Measurements from ENCODE around the gene ATOX1. TPM values are rescaled to one million over a fixed set of nuclear protein-coding genes. Genes with fewer than 3 reads are reported as not detected.

ATOX1 gene
- total RNA-seq, 1 donor from 2014 or later: 26.9 TPM

- TF ChIP-seq, protein P1, sequence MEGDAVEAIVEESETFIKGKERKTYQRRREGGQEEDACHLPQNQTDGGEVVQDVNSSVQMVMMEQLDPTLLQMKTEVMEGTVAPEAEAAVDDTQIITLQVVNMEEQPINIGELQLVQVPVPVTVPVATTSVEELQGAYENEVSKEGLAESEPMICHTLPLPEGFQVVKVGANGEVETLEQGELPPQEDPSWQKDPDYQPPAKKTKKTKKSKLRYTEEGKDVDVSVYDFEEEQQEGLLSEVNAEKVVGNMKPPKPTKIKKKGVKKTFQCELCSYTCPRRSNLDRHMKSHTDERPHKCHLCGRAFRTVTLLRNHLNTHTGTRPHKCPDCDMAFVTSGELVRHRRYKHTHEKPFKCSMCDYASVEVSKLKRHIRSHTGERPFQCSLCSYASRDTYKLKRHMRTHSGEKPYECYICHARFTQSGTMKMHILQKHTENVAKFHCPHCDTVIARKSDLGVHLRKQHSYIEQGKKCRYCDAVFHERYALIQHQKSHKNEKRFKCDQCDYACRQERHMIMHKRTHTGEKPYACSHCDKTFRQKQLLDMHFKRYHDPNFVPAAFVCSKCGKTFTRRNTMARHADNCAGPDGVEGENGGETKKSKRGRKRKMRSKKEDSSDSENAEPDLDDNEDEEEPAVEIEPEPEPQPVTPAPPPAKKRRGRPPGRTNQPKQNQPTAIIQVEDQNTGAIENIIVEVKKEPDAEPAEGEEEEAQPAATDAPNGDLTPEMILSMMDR (IDR thresholded peaks at IDR 0.05; ENCODE audit: insufficient read depth, low read length, severe bottlenecking): no peak
- Histone ChIP-seq H3K36me3 (ENCODE audit: control insufficient read depth, insufficient read depth, low read length) (no peaks in the 10 kb centered on the region), H3K27me3 (ENCODE audit: control insufficient read depth, insufficient read depth, low read length) (no peaks in the 10 kb centered on the region), H3K4me3 (ENCODE audit: low read depth, low read length) (no peak overlapping the region)
- FAIRE-seq (no peak), DNase-seq (ENCODE audit: low read depth) (peak; percentile 76)
Observed at GRCh38 chr5:151740958-151741373, 17.5 kb downstream of the ATOX1 start.

- no peak for FAIRE-seq
- Histone ChIP-seq H3K4me3 (ENCODE audit: low read depth, low read length) (no peak overlapping the region), H3K27me3 (ENCODE audit: control insufficient read depth, insufficient read depth, low read length) (no peaks in the 10 kb centered on the region), H3K36me3 (ENCODE audit: control insufficient read depth, insufficient read depth, low read length) (no peaks in the 10 kb centered on the region)
- TF ChIP-seq, protein P1 (IDR thresholded peaks at IDR 0.05; ENCODE audit: insufficient read depth, low read length, severe bottlenecking): peak; percentile 68
- DNase-seq (ENCODE audit: low read depth): peak; percentile 59
Observed at GRCh38 chr5:151740336-151740942, 18.0 kb downstream of the ATOX1 start.

DNA sequence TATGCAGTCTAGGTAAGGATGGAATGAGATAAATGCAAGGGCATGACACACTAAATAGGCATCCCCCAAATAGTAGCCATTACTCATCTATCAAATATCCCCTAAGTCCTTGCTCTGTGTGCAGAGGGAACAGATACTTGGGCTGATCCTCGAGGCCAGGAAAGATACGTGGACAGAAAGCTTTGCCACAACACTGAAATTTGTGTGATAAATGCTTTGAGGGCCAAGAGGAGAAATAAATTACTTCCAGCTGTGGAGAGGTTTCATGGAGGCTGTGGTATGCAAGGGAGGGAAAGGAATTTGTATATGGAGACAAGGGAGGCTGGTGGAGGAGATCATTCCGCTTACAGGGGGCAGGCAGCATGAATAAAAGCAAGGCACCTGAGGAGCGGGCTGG lies 18.5 kb downstream of the ATOX1 start:
- Histone ChIP-seq H3K27me3 (ENCODE audit: control insufficient read depth, insufficient read depth, low read length) (no peaks in the 10 kb centered on the region), H3K36me3 (ENCODE audit: control insufficient read depth, insufficient read depth, low read length) (no peaks in the 10 kb centered on the region), H3K4me3 (ENCODE audit: low read depth, low read length) (no peak overlapping the region)
- TF ChIP-seq, protein P1 (IDR thresholded peaks at IDR 0.05; ENCODE audit: insufficient read depth, low read length, severe bottlenecking): no peak
- peak; percentile 40 for DNase-seq (ENCODE audit: low read depth)
- FAIRE-seq: no peak

DNA sequence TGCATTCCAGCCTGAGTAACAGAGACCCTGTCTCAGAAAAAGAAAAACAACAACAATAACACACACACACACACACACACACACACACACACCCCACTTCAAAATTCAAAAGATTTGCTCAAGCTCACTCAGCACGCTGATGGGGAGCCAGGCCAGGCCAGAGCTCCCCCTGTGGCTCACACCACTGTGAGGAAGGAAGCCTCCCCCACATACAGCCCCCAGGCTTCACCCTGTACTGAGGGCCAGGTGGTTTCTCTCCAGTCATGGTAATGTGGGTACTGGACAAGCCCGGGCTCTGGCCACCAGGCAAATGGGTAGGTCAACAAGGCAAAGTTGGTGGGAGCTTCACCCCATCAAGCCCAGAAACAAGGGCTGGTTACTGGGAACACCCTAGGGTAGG lies 19.0 kb downstream of the ATOX1 start:
- FAIRE-seq (no peak), DNase-seq (ENCODE audit: low read depth) (no peak)
- no peak overlapping the region for H3K4me3 ChIP-seq (ENCODE audit: low read depth, low read length)
- TF ChIP-seq, protein P1 (IDR thresholded peaks at IDR 0.05; ENCODE audit: insufficient read depth, low read length, severe bottlenecking): no peak
- no peaks in the 10 kb centered on the region for H3K36me3 ChIP-seq (ENCODE audit: control insufficient read depth, insufficient read depth, low read length)
- H3K27me3 ChIP-seq (ENCODE audit: control insufficient read depth, insufficient read depth, low read length): no peaks in the 10 kb centered on the region

- DNase-seq (ENCODE audit: low read depth) (no peak), FAIRE-seq (no peak)
- Histone ChIP-seq H3K4me3 (ENCODE audit: low read depth, low read length) (no peak overlapping the region), H3K27me3 (ENCODE audit: control insufficient read depth, insufficient read depth, low read length) (no peaks in the 10 kb centered on the region), H3K36me3 (ENCODE audit: control insufficient read depth, insufficient read depth, low read length) (no peaks in the 10 kb centered on the region)
- TF ChIP-seq, protein P1 (IDR thresholded peaks at IDR 0.05; ENCODE audit: insufficient read depth, low read length, severe bottlenecking): no peak
Observed at GRCh38 chr5:151738125-151738848, 20.1 kb downstream of the ATOX1 start.

Data from bronchial epithelial cell (primary cell).